ENCODE results near the gene ZBTB43.

DNA sequence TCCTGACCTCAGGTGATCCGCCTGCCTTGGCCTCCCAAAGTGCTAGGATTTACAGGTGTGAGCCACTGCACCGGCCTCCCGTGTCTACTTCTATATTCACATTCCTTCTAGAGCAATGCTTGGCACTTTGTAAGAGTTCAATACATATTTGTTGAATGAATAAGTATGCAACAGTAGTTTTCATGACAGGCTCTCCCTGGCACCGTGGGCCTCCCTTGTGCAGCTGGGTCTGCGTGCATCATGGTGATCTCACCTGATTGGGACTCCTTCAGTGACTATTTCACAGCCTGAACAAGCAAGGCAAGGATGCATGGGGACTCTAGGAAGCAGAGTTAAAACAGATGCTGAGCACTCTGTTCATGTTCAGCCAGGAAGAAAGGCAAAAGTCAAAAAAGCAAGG is 48.8 kb downstream of the ZBTB43 start:
- TF ChIP-seq, protein P1, sequence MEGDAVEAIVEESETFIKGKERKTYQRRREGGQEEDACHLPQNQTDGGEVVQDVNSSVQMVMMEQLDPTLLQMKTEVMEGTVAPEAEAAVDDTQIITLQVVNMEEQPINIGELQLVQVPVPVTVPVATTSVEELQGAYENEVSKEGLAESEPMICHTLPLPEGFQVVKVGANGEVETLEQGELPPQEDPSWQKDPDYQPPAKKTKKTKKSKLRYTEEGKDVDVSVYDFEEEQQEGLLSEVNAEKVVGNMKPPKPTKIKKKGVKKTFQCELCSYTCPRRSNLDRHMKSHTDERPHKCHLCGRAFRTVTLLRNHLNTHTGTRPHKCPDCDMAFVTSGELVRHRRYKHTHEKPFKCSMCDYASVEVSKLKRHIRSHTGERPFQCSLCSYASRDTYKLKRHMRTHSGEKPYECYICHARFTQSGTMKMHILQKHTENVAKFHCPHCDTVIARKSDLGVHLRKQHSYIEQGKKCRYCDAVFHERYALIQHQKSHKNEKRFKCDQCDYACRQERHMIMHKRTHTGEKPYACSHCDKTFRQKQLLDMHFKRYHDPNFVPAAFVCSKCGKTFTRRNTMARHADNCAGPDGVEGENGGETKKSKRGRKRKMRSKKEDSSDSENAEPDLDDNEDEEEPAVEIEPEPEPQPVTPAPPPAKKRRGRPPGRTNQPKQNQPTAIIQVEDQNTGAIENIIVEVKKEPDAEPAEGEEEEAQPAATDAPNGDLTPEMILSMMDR (IDR thresholded peaks at IDR 0.05) = no peak
- no peak for TF ChIP-seq POLR2A (IDR thresholded peaks at IDR 0.05)

Measured in Peyer's patch (tissue), 4 donors.